ENCODE measurements around the gene TRERF1. TPM values are rescaled to one million over a fixed set of nuclear protein-coding genes. Genes with fewer than 3 reads are reported as not detected.
"Not testable (repeated sequence)": the region's sequence is repeated elsewhere in the genome, so short reads cannot be mapped to it uniquely, and the experiment has no call there.

Gene TRERF1
- total RNA-seq, 6 donors from 2014 or later, result 2.0 to 7.3 (median 5.4) TPM

- 91 to 96% methylated on average over 3 of the region's 3 CpGs for WGBS, 2 donors
- no peak for TF ChIP-seq EP300 (IDR thresholded peaks at IDR 0.05)
- no peak for TF ChIP-seq POLR2AphosphoS5 (IDR thresholded peaks at IDR 0.05)
- TF ChIP-seq POLR2A (IDR thresholded peaks at IDR 0.05), result no peak
- TF ChIP-seq CTCF (IDR thresholded peaks at IDR 0.05), result no peak
- ATAC-seq (ENCODE audit: low FRiP score in 2 of 2) (no peak), DNase-seq (no peak)
- no peaks in the 10 kb centered on the region for H3K9me3 ChIP-seq
- H3K27me3 ChIP-seq, result no peaks in the 10 kb centered on the region
- H3K4me1 ChIP-seq, result peaks cover 0 to 8% (median 6%) of the 10 kb centered on the region in 4 donors
- no peak overlapping the region for H3K27ac ChIP-seq
- no peak overlapping the region for H3K4me3 ChIP-seq
- H3K36me3 ChIP-seq, result peaks cover 8 to 49% (median 22%) of the 10 kb centered on the region in 4 donors
Measured at GRCh38 chr6:42203183-42203582, 248.5 kb downstream of the TRERF1 start.

- peaks cover 4 to 41% (median 15%) of the 10 kb centered on the region in 4 donors for H3K36me3 ChIP-seq
- ATAC-seq (ENCODE audit: low FRiP score in 2 of 2); H3K27me3 ChIP-seq; H3K9me3 ChIP-seq; H3K27ac ChIP-seq; H3K4me3 ChIP-seq; DNase-seq; H3K4me1 ChIP-seq: not testable (repeated sequence)
- 92 to 94% methylated on average over 13 of the region's 13 CpGs for WGBS, 2 donors
Measured at GRCh38 chr6:42202131-42202915, 249.4 kb downstream of the TRERF1 start.

GRCh38 chr6:42201382-42201781 lies 250.3 kb downstream of the TRERF1 start:
- WGBS, 2 donors, result 54 to 61% methylated on average over 3 of the region's 3 CpGs

GRCh38 chr6:42200035-42200434 lies 251.7 kb downstream of the TRERF1 start:
- H3K9me3 ChIP-seq, result no peaks in the 10 kb centered on the region
- H3K27ac ChIP-seq, result peak overlapping the region in 1 of 4 donors; percentile 10
- H3K36me3 ChIP-seq, result peaks cover 0 to 20% (median 4%) of the 10 kb centered on the region in 4 donors
- ATAC-seq (ENCODE audit: low FRiP score in 2 of 2) (peak; percentile 51 to 65), DNase-seq (no peak)
- no peak overlapping the region for H3K4me3 ChIP-seq
- no peaks in the 10 kb centered on the region for H3K27me3 ChIP-seq
- WGBS, 2 donors, result 79 to 82% methylated on average over 1 of the region's 1 CpG
- H3K4me1 ChIP-seq, result peaks cover 0 to 8% (median 6%) of the 10 kb centered on the region in 4 donors
- peak in 1 of 4 donors; percentile 5 for TF ChIP-seq EP300 (IDR thresholded peaks at IDR 0.05)
- no peak for TF ChIP-seq CTCF (IDR thresholded peaks at IDR 0.05)

More at GRCh38 chr6:42201382-42201781, 250.3 kb downstream of the TRERF1 start:
- Histone ChIP-seq H3K36me3 (peaks cover 0 to 33% (median 11%) of the 10 kb centered on the region in 4 donors), H3K27me3 (no peaks in the 10 kb centered on the region), H3K4me3 (no peak overlapping the region), H3K9me3 (no peaks in the 10 kb centered on the region), H3K4me1 (peaks cover 0 to 8% (median 6%) of the 10 kb centered on the region in 4 donors), H3K27ac (no peak overlapping the region)
- TF ChIP-seq POLR2AphosphoS5 (IDR thresholded peaks at IDR 0.05) (no peak), CTCF (IDR thresholded peaks at IDR 0.05) (no peak), POLR2A (IDR thresholded peaks at IDR 0.05) (no peak), EP300 (IDR thresholded peaks at IDR 0.05) (no peak)
- ATAC-seq (ENCODE audit: low FRiP score in 2 of 2), result no peak
- DNase-seq, result no peak

GRCh38 chr6:42199106-42199981 lies 252.4 kb downstream of the TRERF1 start:
- Histone ChIP-seq H3K27me3 (no peaks in the 10 kb centered on the region), H3K4me1 (peaks cover 0 to 8% (median 6%) of the 10 kb centered on the region in 4 donors), H3K4me3 (no peak overlapping the region), H3K27ac (no peak overlapping the region), H3K36me3 (peaks cover 0 to 13% (median under 1%) of the 10 kb centered on the region in 4 donors), H3K9me3 (no peaks in the 10 kb centered on the region)
- DNase-seq (no peak), ATAC-seq (ENCODE audit: low FRiP score in 2 of 2) (no peak)
- 85 to 90% methylated on average over 5 of the region's 5 CpGs for WGBS, 2 donors
- no peak for TF ChIP-seq EP300 (IDR thresholded peaks at IDR 0.05)
- TF ChIP-seq CTCF (IDR thresholded peaks at IDR 0.05), result no peak
- TF ChIP-seq POLR2A (IDR thresholded peaks at IDR 0.05), result no peak
- no peak for TF ChIP-seq POLR2AphosphoS5 (IDR thresholded peaks at IDR 0.05)

Measured in upper lobe of left lung (tissue), 6 donors.